Neuronal stem cell (in vitro differentiated cells): ENCODE results near the gene RAMP3.

ENCODE experiments used
- DNase-seq: peaks from one replicate; pipeline ENCODE4 v3.0.0-alpha.2; 2013; ENCODE audit warnings: low spot score
- H2AFZ ChIP-seq: one replicate; pipeline ENCODE4 v1.6.1; 2013; ENCODE audit warnings: mild to moderate bottlenecking, low read length, inconsistent platforms
- H2AK5ac ChIP-seq: 2 replicates; pipeline ENCODE4 v1.6.1; 2013; ENCODE audit warnings: low read depth, mild to moderate bottlenecking, inconsistent platforms, low read length, moderate library complexity, mixed read lengths
- H2BK120ac ChIP-seq: 2 replicates; pipeline ENCODE4 v1.6.1; 2013; ENCODE audit warnings: low read depth, mild to moderate bottlenecking, inconsistent platforms, low read length, moderate library complexity, mixed read lengths
- H2BK12ac ChIP-seq: one replicate; pipeline ENCODE4 v1.6.1; 2013; ENCODE audit warnings: low read length, inconsistent platforms
- H2BK15ac ChIP-seq: 2 replicates; pipeline ENCODE4 v1.6.1; 2013; ENCODE audit warnings: mild to moderate bottlenecking, low read length, inconsistent platforms, mixed read lengths
- H2BK5ac ChIP-seq: one replicate; pipeline ENCODE4 v1.6.1; 2013; ENCODE audit warnings: inconsistent platforms, mild to moderate bottlenecking, low read length, moderate library complexity
- H3K14ac ChIP-seq: one replicate; pipeline ENCODE4 v1.6.1; 2013; ENCODE audit warnings: low read length, inconsistent platforms
- H3K18ac ChIP-seq: 2 replicates; pipeline ENCODE4 v1.6.1; 2013; ENCODE audit warnings: low read length, inconsistent platforms
- H3K23ac ChIP-seq: 2 replicates; pipeline ENCODE4 v1.6.1; 2013; ENCODE audit warnings: low read depth, mild to moderate bottlenecking, mixed read lengths, low read length, inconsistent platforms; ENCODE audit not compliant: poor library complexity
- H3K27ac ChIP-seq: replicated peaks from 3 replicates; pipeline ENCODE4 v1.5.1; 2013; ENCODE audit warnings: low read length, inconsistent platforms
- H3K27me3 ChIP-seq, 3 experiments: 2 replicates each; pipeline ENCODE4 v1.6.1; 2013; ENCODE audit warnings: low read length in 3 of 3, mild to moderate bottlenecking in 2 of 3, inconsistent platforms in 1 of 3, low read depth in 1 of 3, mixed read lengths in 1 of 3, moderate library complexity in 1 of 3; ENCODE audit not compliant: control insufficient read depth in 3 of 3, insufficient read depth in 3 of 3
- H3K36me3 ChIP-seq, 2 donors: replicated peaks in 1 of 2; 2 replicates each; pipeline ENCODE4 v1.6.1; 2013; ENCODE audit warnings: low read length in 2 of 2; ENCODE audit not compliant: control insufficient read depth in 2 of 2, insufficient read depth in 2 of 2
- H3K4ac ChIP-seq: 2 replicates; pipeline ENCODE4 v1.6.1; 2013; ENCODE audit warnings: inconsistent platforms, mild to moderate bottlenecking, low read length, moderate library complexity
- H3K4me1 ChIP-seq, 2 donors: 1 replicate in 1 of 2; 2 replicates in 1 of 2; pipeline ENCODE4 v1.6.1; 2013; ENCODE audit warnings: low read length in 2 of 2, low read depth in 1 of 2; ENCODE audit not compliant: control insufficient read depth in 2 of 2, insufficient read depth in 1 of 2
- H3K4me2 ChIP-seq: one replicate; pipeline ENCODE4 v1.6.1; 2013; ENCODE audit warnings: mild to moderate bottlenecking, low read length, inconsistent platforms; ENCODE audit not compliant: insufficient read depth, poor library complexity, severe bottlenecking
- H3K4me3 ChIP-seq, 2 donors: 2 replicates each; pipeline ENCODE4 v1.5.1; 2013; ENCODE audit warnings: low read length in 2 of 2, mild to moderate bottlenecking in 2 of 2, inconsistent platforms in 1 of 2, moderate library complexity in 1 of 2
- H3K79me1 ChIP-seq: one replicate; pipeline ENCODE4 v1.6.1; 2013; ENCODE audit warnings: low read depth, mild to moderate bottlenecking, inconsistent platforms, low read length, moderate library complexity
- H3K9ac ChIP-seq: one replicate; pipeline ENCODE4 v1.6.1; 2013; ENCODE audit warnings: mild to moderate bottlenecking, low read depth, low read length, inconsistent platforms; ENCODE audit not compliant: poor library complexity
- H3K9me3 ChIP-seq, 2 donors: replicated peaks in 1 of 2; 2 replicates each; pipeline versions ENCODE3 to v1.6.1; 2013; ENCODE audit warnings: low read length in 2 of 2, mild to moderate bottlenecking in 2 of 2, inconsistent platforms in 1 of 2, low read depth in 1 of 2, mixed read lengths in 1 of 2, moderate library complexity in 1 of 2; ENCODE audit not compliant: control insufficient read depth in 2 of 2, insufficient read depth in 1 of 2
- H4K8ac ChIP-seq: one replicate; pipeline ENCODE4 v1.6.1; 2013; ENCODE audit warnings: low read depth, mild to moderate bottlenecking, inconsistent platforms, low read length, moderate library complexity
- H4K91ac ChIP-seq: one replicate; pipeline ENCODE4 v1.6.1; 2013; ENCODE audit warnings: low read length, low read depth, mild to moderate bottlenecking, inconsistent platforms; ENCODE audit not compliant: poor library complexity
- WGBS, 2 donors: extraction: QIAGEN DNeasy Blood & Tissue Kit; methylation state at CpG; one replicate each; pipeline ENCODE4 v1.1.7; 2013; ENCODE audit warnings: missing lambda C conversion rate in 2 of 2, mixed read lengths in 1 of 2; ENCODE audit not compliant: insufficient read length in 2 of 2, insufficient replicate concordance in 1 of 2; ENCODE audit errors: extremely low coverage in 2 of 2; 5-methylcytosine and 5-hydroxymethylcytosine counted together

RAMP3 gene

GRCh38 chr7:45133877-45134276, 23.7 kb upstream of the RAMP3 start:
- peaks cover 2% of the 10 kb centered on the region for H3K79me1 ChIP-seq
- H2AFZ ChIP-seq: no peak overlapping the region
- no peak overlapping the region for H2BK5ac ChIP-seq
- H4K91ac ChIP-seq: no peak overlapping the region
- no peak overlapping the region for H3K14ac ChIP-seq
- H3K9me3 ChIP-seq: no peaks in the 10 kb centered on the region
- no peak overlapping the region for H3K27ac ChIP-seq
- no peak overlapping the region for H3K4me2 ChIP-seq
- H3K18ac ChIP-seq: no peak overlapping the region
- no peak overlapping the region for H2BK12ac ChIP-seq
- H3K4me1 ChIP-seq: no peaks in the 10 kb centered on the region
- H3K23ac ChIP-seq: no peak overlapping the region
- H3K27me3 ChIP-seq: peaks cover 0 to 23% (median 0%) of the 10 kb centered on the region in 3 experiments
- H2BK120ac ChIP-seq: no peak overlapping the region
- no peak overlapping the region for H3K4me3 ChIP-seq
- no peak overlapping the region for H4K8ac ChIP-seq
- no CpG with 5 or more reads among the region's 7 CpGs for WGBS, 2 donors
- DNase-seq: no peak
- no peak overlapping the region for H2AK5ac ChIP-seq
- no peak overlapping the region for H3K4ac ChIP-seq
- H3K36me3 ChIP-seq: no peaks in the 10 kb centered on the region
- H3K9ac ChIP-seq: no peak overlapping the region
- no peak overlapping the region for H2BK15ac ChIP-seq

DNA sequence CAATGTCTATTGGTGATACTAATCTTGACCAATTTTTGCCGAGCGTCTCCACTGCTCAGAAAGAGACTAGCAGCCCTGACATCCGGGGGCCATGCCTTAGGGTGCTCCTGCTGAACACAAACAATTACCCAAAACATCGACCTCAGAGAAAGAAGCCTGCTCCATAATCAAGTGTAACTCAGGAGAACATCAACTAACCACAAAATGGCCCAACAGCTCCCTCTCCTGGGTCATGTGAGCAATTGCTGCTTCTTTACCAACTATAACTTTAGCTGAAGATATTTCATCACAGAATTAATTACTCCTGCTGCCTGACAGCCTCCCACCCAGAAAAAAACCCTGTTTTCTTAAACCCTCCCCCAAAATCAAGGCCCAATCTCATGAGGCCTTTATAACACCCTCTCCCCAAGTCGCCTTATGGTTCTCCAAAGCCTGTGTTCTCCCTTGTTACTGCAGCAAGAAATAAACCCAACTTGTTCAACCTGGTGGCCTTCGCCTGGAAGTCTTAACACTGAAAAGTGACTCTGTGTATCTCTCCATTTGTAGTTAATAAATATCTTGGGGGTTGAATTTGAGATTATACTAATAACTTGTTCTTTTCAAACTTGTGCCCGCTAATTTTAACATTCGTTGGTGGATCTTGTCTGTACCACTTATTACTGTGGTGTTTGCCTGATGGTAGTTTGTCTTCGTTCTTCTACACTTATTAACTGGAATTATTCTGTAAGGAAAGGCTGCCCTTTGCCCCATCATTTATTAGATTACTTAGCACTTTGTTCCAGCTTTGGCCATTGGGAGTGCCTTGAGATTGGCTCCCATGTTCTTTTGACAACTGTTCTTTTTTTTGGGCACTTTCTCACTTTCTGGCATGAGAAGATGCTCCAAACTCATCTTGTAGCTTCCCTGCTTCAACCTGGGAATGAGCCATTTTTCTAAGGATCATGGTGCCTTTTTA, 21.2 kb upstream of the RAMP3 start:
- H2BK12ac ChIP-seq: no peak overlapping the region
- no peak overlapping the region for H3K4me3 ChIP-seq
- no peak overlapping the region for H4K91ac ChIP-seq
- H3K9me3 ChIP-seq: no peaks in the 10 kb centered on the region
- peak overlapping the region; percentile 76 for H2AFZ ChIP-seq
- DNase-seq: peak; percentile 75
- no peak overlapping the region for H2BK120ac ChIP-seq
- H3K27ac ChIP-seq: no peak overlapping the region
- no peak overlapping the region for H2BK5ac ChIP-seq
- H3K4me2 ChIP-seq: no peak overlapping the region
- no peak overlapping the region for H3K23ac ChIP-seq
- no peak overlapping the region for H3K14ac ChIP-seq
- no peak overlapping the region for H2AK5ac ChIP-seq
- H2BK15ac ChIP-seq: no peak overlapping the region
- no peaks in the 10 kb centered on the region for H3K4me1 ChIP-seq
- no peak overlapping the region for H4K8ac ChIP-seq
- no CpG with 5 or more reads among the region's 9 CpGs for WGBS, 2 donors
- no peaks in the 10 kb centered on the region for H3K79me1 ChIP-seq
- no peak overlapping the region for H3K4ac ChIP-seq
- H3K9ac ChIP-seq: no peak overlapping the region
- peaks cover 0 to 13% (median 0%) of the 10 kb centered on the region in 3 experiments for H3K27me3 ChIP-seq
- H3K18ac ChIP-seq: no peak overlapping the region
- H3K36me3 ChIP-seq: no peaks in the 10 kb centered on the region

DNA sequence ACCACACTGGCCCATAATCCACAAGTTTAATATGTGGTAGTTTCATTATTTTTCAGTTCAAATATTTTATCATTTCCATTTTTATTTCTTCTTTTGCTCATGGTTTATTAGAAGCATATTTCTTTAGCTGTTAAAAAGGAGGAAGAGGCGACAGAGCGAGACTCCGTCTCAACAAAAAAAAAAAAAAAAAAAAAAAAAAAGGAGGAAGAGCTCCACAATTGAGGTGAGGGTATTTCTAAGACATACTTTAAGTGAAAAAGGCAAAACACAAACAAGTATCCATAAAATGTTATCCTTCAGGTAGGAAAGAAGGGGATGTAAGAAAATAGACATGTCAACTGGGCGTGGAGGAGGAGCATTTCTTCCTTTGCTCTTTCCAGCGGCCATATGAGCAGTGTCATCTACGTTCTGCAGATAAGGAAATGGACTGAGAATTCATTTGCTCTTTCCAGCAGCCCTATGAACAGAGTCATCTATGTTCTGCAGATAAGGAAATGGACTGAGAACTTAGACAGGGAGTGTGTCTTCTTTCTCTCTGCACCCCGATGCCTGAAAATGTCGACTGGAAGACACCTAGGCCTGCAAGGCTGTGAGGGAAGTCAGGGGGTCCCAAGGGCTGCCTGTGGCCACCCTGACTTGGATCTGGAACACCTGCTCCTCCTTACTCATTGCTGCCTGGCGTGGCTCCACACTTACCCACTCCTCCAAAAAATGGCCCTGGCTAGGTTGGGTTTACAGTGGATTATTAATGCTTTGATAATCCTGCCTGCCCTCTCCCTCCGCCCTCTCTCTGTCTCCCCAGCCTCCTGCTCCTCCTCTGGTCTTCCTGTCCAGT, 18.9 kb upstream of the RAMP3 start:
- Histone ChIP-seq H3K9me3 (no peaks in the 10 kb centered on the region), H3K23ac (no peak overlapping the region), H4K91ac (no peak overlapping the region), H2AFZ (no peak overlapping the region), H3K18ac (no peak overlapping the region), H3K9ac (no peak overlapping the region), H4K8ac (no peak overlapping the region), H3K4ac (no peak overlapping the region), H2BK120ac (no peak overlapping the region), H2BK5ac (no peak overlapping the region), H2BK12ac (no peak overlapping the region), H3K36me3 (no peaks in the 10 kb centered on the region), H3K27me3 (peaks cover 0 to 13% (median 0%) of the 10 kb centered on the region in 3 experiments), H3K4me3 (no peak overlapping the region), H3K79me1 (no peaks in the 10 kb centered on the region), H3K4me1 (no peaks in the 10 kb centered on the region), H2BK15ac (no peak overlapping the region), H3K14ac (no peak overlapping the region), H3K4me2 (no peak overlapping the region), H2AK5ac (no peak overlapping the region), H3K27ac (no peak overlapping the region)
- DNase-seq: no peak
- WGBS, 2 donors: no CpG with 5 or more reads among the region's 10 CpGs

- Histone ChIP-seq H3K79me1 (no peaks in the 10 kb centered on the region), H3K36me3 (no peaks in the 10 kb centered on the region), H3K27me3 (peaks cover 0 to 8% (median 0%) of the 10 kb centered on the region in 3 experiments), H2BK120ac (no peak overlapping the region), H3K9ac (no peak overlapping the region), H2BK12ac (no peak overlapping the region), H3K14ac (no peak overlapping the region), H3K27ac (no peak overlapping the region), H3K4me2 (no peak overlapping the region), H3K18ac (no peak overlapping the region), H4K91ac (no peak overlapping the region), H2AK5ac (no peak overlapping the region), H2BK15ac (no peak overlapping the region), H3K23ac (no peak overlapping the region), H3K4me3 (no peak overlapping the region), H3K4me1 (no peaks in the 10 kb centered on the region), H2AFZ (no peak overlapping the region), H4K8ac (no peak overlapping the region), H2BK5ac (no peak overlapping the region), H3K4ac (no peak overlapping the region), H3K9me3 (no peaks in the 10 kb centered on the region)
- WGBS, 2 donors: no CpG with 5 or more reads among the region's 4 CpGs
- no peak for DNase-seq
Observed at GRCh38 chr7:45140827-45141226, 16.8 kb upstream of the RAMP3 start.
